ENCODE results near the gene RFX1. TPM values are rescaled to one million over a fixed set of nuclear protein-coding genes. Genes with fewer than 3 reads are reported as not detected.

Gene RFX1
- total RNA-seq, 1 donor from 2014 or later = 7.0 TPM

GRCh38 chr19:13934785-13935109 lies 71.4 kb downstream of the RFX1 start:
- DNase-seq (ENCODE audit: low read depth) = no peak
- H3K4me3 ChIP-seq (ENCODE audit: low read depth, low read length) = no peak overlapping the region
- no peak for TF ChIP-seq CTCF (IDR thresholded peaks at IDR 0.05; ENCODE audit: insufficient read depth, low read length, poor library complexity, severe bottlenecking)
- peaks cover 22% of the 10 kb centered on the region for H3K27me3 ChIP-seq (ENCODE audit: control insufficient read depth, insufficient read depth, low read length)
- H3K36me3 ChIP-seq (ENCODE audit: control insufficient read depth, insufficient read depth, low read length) = peaks cover 1% of the 10 kb centered on the region

- H3K36me3 ChIP-seq (ENCODE audit: control insufficient read depth, insufficient read depth, low read length) = peaks cover 1% of the 10 kb centered on the region
- H3K4me3 ChIP-seq (ENCODE audit: low read depth, low read length) = no peak overlapping the region
- TF ChIP-seq CTCF (IDR thresholded peaks at IDR 0.05; ENCODE audit: insufficient read depth, low read length, poor library complexity, severe bottlenecking) = no peak
- peaks cover 19% of the 10 kb centered on the region for H3K27me3 ChIP-seq (ENCODE audit: control insufficient read depth, insufficient read depth, low read length)
- no peak for DNase-seq (ENCODE audit: low read depth)
Observed at GRCh38 chr19:13932911-13933393, 73.2 kb downstream of the RFX1 start.

GRCh38 chr19:13932149-13932637 lies 73.9 kb downstream of the RFX1 start:
- no peak for TF ChIP-seq CTCF (IDR thresholded peaks at IDR 0.05; ENCODE audit: insufficient read depth, low read length, poor library complexity, severe bottlenecking)
- Histone ChIP-seq H3K36me3 (ENCODE audit: control insufficient read depth, insufficient read depth, low read length) (peaks cover 1% of the 10 kb centered on the region), H3K27me3 (ENCODE audit: control insufficient read depth, insufficient read depth, low read length) (peaks cover 13% of the 10 kb centered on the region), H3K4me3 (ENCODE audit: low read depth, low read length) (no peak overlapping the region)
- DNase-seq (ENCODE audit: low read depth) = no peak

GRCh38 chr19:13931391-13932148 lies 74.5 kb downstream of the RFX1 start:
- Histone ChIP-seq H3K4me3 (ENCODE audit: low read depth, low read length) (no peak overlapping the region), H3K36me3 (ENCODE audit: control insufficient read depth, insufficient read depth, low read length) (peaks cover 1% of the 10 kb centered on the region), H3K27me3 (ENCODE audit: control insufficient read depth, insufficient read depth, low read length) (peaks cover 13% of the 10 kb centered on the region)
- TF ChIP-seq CTCF (IDR thresholded peaks at IDR 0.05; ENCODE audit: insufficient read depth, low read length, poor library complexity, severe bottlenecking) = no peak
- DNase-seq (ENCODE audit: low read depth) = no peak

GRCh38 chr19:13930402-13930801 lies 75.7 kb downstream of the RFX1 start:
- DNase-seq (ENCODE audit: low read depth) = no peak
- H3K36me3 ChIP-seq (ENCODE audit: control insufficient read depth, insufficient read depth, low read length) = peaks cover 1% of the 10 kb centered on the region
- no peak overlapping the region for H3K4me3 ChIP-seq (ENCODE audit: low read depth, low read length)
- peaks cover 9% of the 10 kb centered on the region for H3K27me3 ChIP-seq (ENCODE audit: control insufficient read depth, insufficient read depth, low read length)
- TF ChIP-seq CTCF (IDR thresholded peaks at IDR 0.05; ENCODE audit: insufficient read depth, low read length, poor library complexity, severe bottlenecking) = no peak

- no peak overlapping the region for H3K4me3 ChIP-seq (ENCODE audit: low read depth, low read length)
- H3K27me3 ChIP-seq (ENCODE audit: control insufficient read depth, insufficient read depth, low read length) = peaks cover 8% of the 10 kb centered on the region
- DNase-seq (ENCODE audit: low read depth) = no peak
- no peak for TF ChIP-seq CTCF (IDR thresholded peaks at IDR 0.05; ENCODE audit: insufficient read depth, low read length, poor library complexity, severe bottlenecking)
- H3K36me3 ChIP-seq (ENCODE audit: control insufficient read depth, insufficient read depth, low read length) = peaks cover 1% of the 10 kb centered on the region
Observed at GRCh38 chr19:13929956-13930355, 76.2 kb downstream of the RFX1 start.

Data from kidney epithelial cell (primary cell).